K562 (cell line): ENCODE data around the gene RNF103. TPM values are rescaled to one million over a fixed set of nuclear protein-coding genes. Genes with fewer than 3 reads are reported as not detected.

Experiments
- ATAC-seq: fragments of 200-7000 bp; cut with Tn5 transposase; 3 replicates; pipeline ENCODE4 v1.9.1; 2020; ENCODE audit warnings: moderate library complexity
- BruUV-seq: library from RNA; stranded (reverse); fragments of 400-500 nt; replicated peaks from 2 replicates; lab custom pipeline; 2021; lab: Mats Ljungman, UMichigan
- CTCF ChIA-PET: fragments of 300-600 bp; formaldehyde crosslinking; extraction: SDS; loops from one replicate; lab custom pipeline; 2021; ENCODE audit warnings: low intra/inter-chr PET ratio; lab: Yijun Ruan, JAX
- POLR2A ChIA-PET: fragments of 300-600, 350-650 bp; sonication (Branson Sonifier 250); formaldehyde crosslinking; extraction: SDS; loops from one replicate; lab custom pipeline; 2021; ENCODE audit warnings: antibody characterized with exemption, inconsistent platforms; lab: Yijun Ruan, JAX
- DNase-seq, 4 experiments: peaks; one replicate each; pipeline versions ENCODE4 v3.0.0 to v3.0.0-alpha.2; 2011 to 2018; ENCODE audit warnings: low spot score in 3 of 4, mixed read lengths in 3 of 4; ENCODE audit errors: extremely low read depth in 1 of 4
- FAIRE-seq: peaks from 2 replicates; lab custom pipeline; 2011; peaks lifted over from hg19 to GRCh38; lab: Jason Lieb, UNC
- H2AFZ ChIP-seq: 2 replicates; pipeline ENCODE4 v1.6.0; 2011; ENCODE audit warnings: low read depth, low read length, control low read depth, inconsistent platforms
- H3K27ac ChIP-seq: fragments of 200-600 bp; 3 replicates; pipeline ENCODE4 v1.8.0; 2011; ENCODE audit warnings: low read depth, mild to moderate bottlenecking, control low read depth, inconsistent platforms, low read length, moderate library complexity, mixed read lengths; ENCODE audit errors: extremely low read depth
- H3K27me3 ChIP-seq, 2 experiments: fragments of 300-600 bp in 1 of 2; 2 replicates in 1 of 2; 3 replicates in 1 of 2; pipeline versions ENCODE4 v1.6.0 to v1.8.0; 2011; ENCODE audit warnings: inconsistent platforms in 2 of 2, low read length in 2 of 2, mild to moderate bottlenecking in 1 of 2, mixed read lengths in 1 of 2, moderate library complexity in 1 of 2; ENCODE audit not compliant: control insufficient read depth in 2 of 2, insufficient read depth in 2 of 2
- H3K36me3 ChIP-seq: fragments of 300-600 bp; 3 replicates; pipeline ENCODE4 v1.8.0; 2011; ENCODE audit warnings: mild to moderate bottlenecking, low read length, inconsistent platforms; ENCODE audit not compliant: control insufficient read depth, insufficient read depth
- H3K4me1 ChIP-seq, 2 experiments: fragments of 200-600 bp in 1 of 2; replicated peaks in 1 of 2; 2 replicates in 1 of 2; 3 replicates in 1 of 2; pipeline versions ENCODE4 v1.5.1 to v1.8.0; 2011; ENCODE audit warnings: inconsistent platforms in 2 of 2, low read length in 2 of 2, mild to moderate bottlenecking in 1 of 2, mixed read lengths in 1 of 2, moderate library complexity in 1 of 2; ENCODE audit not compliant: control insufficient read depth in 2 of 2, insufficient read depth in 2 of 2
- H3K4me2 ChIP-seq: 2 replicates; pipeline ENCODE4 v1.6.1; 2011; ENCODE audit warnings: low read length, control low read depth, inconsistent platforms, mixed read lengths; ENCODE audit not compliant: insufficient read depth
- H3K4me3 ChIP-seq: fragments of 200-600 bp; sonication (generic), shearing (Covaris generic); 2 replicates; pipeline ENCODE4 v1.5.1; 2016; ENCODE audit warnings: control low read depth, inconsistent platforms
- H3K79me2 ChIP-seq: fragments of 200-600 bp; 3 replicates; pipeline ENCODE4 v1.8.0; 2011; ENCODE audit warnings: low read length, inconsistent platforms; ENCODE audit not compliant: control insufficient read depth, insufficient read depth
- H3K9ac ChIP-seq, 2 experiments: 2 replicates each; pipeline versions ENCODE4 v1.6.0 to v1.6.1; 2011; ENCODE audit warnings: low read depth in 2 of 2, low read length in 2 of 2, control low read depth in 1 of 2, inconsistent platforms in 1 of 2, mild to moderate bottlenecking in 1 of 2, mixed read lengths in 1 of 2; ENCODE audit not compliant: insufficient read depth in 1 of 2
- H3K9me1 ChIP-seq: one replicate; pipeline ENCODE4 v1.6.0; 2011; ENCODE audit warnings: inconsistent platforms, mild to moderate bottlenecking, low read length, moderate library complexity; ENCODE audit not compliant: control insufficient read depth, insufficient read depth
- H3K9me3 ChIP-seq: replicated peaks from 2 replicates; pipeline ENCODE4 v1.5.1; 2011; ENCODE audit warnings: low read depth, low read length, inconsistent platforms; ENCODE audit not compliant: control insufficient read depth, insufficient read depth
- H4K20me1 ChIP-seq: replicated peaks from 2 replicates; pipeline ENCODE4 v1.6.1; 2011; ENCODE audit warnings: low read length, inconsistent platforms, mixed read lengths; ENCODE audit not compliant: control insufficient read depth, insufficient read depth
- CREB1 ChIP-seq, 2 experiments: sonication (generic) in 1 of 2; formaldehyde crosslinking in 1 of 2; IDR thresholded peaks; 2 replicates each; pipeline versions ENCODE4 v1.6.1 to v1.8.0; 2012 to 2022; ENCODE audit warnings: inconsistent platforms in 1 of 2, mild to moderate bottlenecking in 1 of 2, missing genetic modification reagents in 1 of 2, moderate library complexity in 1 of 2
- DPF2 ChIP-seq: fragments of 450-650 bp; IDR thresholded peaks from 2 replicates; pipeline ENCODE4 v1.6.1; 2016
- ETV1 ChIP-seq: fragments of 450-650 bp; conservative IDR thresholded peaks from 2 replicates; pipeline ENCODE4 v1.6.1; 2016; ENCODE audit warnings: missing genetic modification characterization, control low read depth, low read depth, missing compliant biosample characterization
- GTF3C2 ChIP-seq: IDR thresholded peaks from 3 replicates; pipeline ENCODE4 v1.6.1; 2011; ENCODE audit warnings: borderline replicate concordance, mild to moderate bottlenecking, moderate library complexity; ENCODE audit not compliant: insufficient read length; ENCODE audit errors: extremely low read depth
- MAFK ChIP-seq: IDR thresholded peaks from 2 replicates; pipeline ENCODE4 v1.6.1; 2011; ENCODE audit warnings: low read length, improper control_type of control experiment
- PHTF2 ChIP-seq: fragments of 250-450 bp; sonication (Bioruptor Pico); IDR thresholded peaks from 2 replicates; pipeline ENCODE4 v1.5.0; 2021; ENCODE audit warnings: mild to moderate bottlenecking
- PYGO2 ChIP-seq: fragments of 450-650 bp; IDR thresholded peaks from 2 replicates; pipeline ENCODE4 v1.6.1; 2016; ENCODE audit warnings: mild to moderate bottlenecking, missing genetic modification characterization, moderate library complexity, missing compliant biosample characterization
- RBM22 ChIP-seq: fragments of 200-400 bp; formaldehyde crosslinking; IDR thresholded peaks from 2 replicates; pipeline ENCODE4 v1.6.1; 2018; ENCODE audit warnings: low read length, low read depth; ENCODE audit not compliant: poor library complexity, severe bottlenecking
- SNRNP70 ChIP-seq: fragments of 200-400 bp; formaldehyde crosslinking; optimal IDR thresholded peaks from 2 replicates; pipeline ENCODE3; 2017; ENCODE audit warnings: low read depth, low read length
- SRSF7 ChIP-seq: fragments of 200-400 bp; formaldehyde crosslinking; optimal IDR thresholded peaks from 2 replicates; pipeline ENCODE3; 2017; ENCODE audit warnings: mild to moderate bottlenecking, low read depth, low read length
- TAF7 ChIP-seq: fragments of 450-650 bp; IDR thresholded peaks from 2 replicates; pipeline ENCODE4 v1.6.1; 2016; ENCODE audit warnings: missing genetic modification characterization, missing compliant biosample characterization
- ZNF140 ChIP-seq: fragments of 250-450 bp; sonication (Bioruptor Pico); IDR thresholded peaks from 2 replicates; pipeline ENCODE4 v1.8.0; 2021; ENCODE audit warnings: moderate library complexity, mild to moderate bottlenecking, inconsistent platforms
- ZNF146 ChIP-seq: IDR thresholded peaks from one replicate; pipeline ENCODE4 v1.6.1; 2018; ENCODE audit warnings: missing compliant biosample characterization; ENCODE audit not compliant: unreplicated experiment
- ZNF23 ChIP-seq: fragments of 250-450 bp; sonication (Bioruptor Pico); IDR thresholded peaks from 2 replicates; pipeline ENCODE4 v1.4.0; 2020; ENCODE audit warnings: mild to moderate bottlenecking
- ZNF274 ChIP-seq: IDR thresholded peaks from 2 replicates; pipeline ENCODE4 v1.6.1; 2011; ENCODE audit warnings: low read depth, mild to moderate bottlenecking, low read length, moderate library complexity, borderline replicate concordance
- whole genome bisulfite sequencing: fragments of 100-300 bp; shearing (Covaris generic); methylation state at CpG from one replicate; pipeline ENCODE4 v1.1.6; 2016; ENCODE audit warnings: low coverage, mixed read lengths; ENCODE audit not compliant: insufficient coverage; ENCODE audit errors: missing lambda C conversion rate; 5-methylcytosine and 5-hydroxymethylcytosine counted together
- in situ Hi-C: fragments of 300-500 bp; cut with MboI; formaldehyde crosslinking; loops from 4 replicates; pipeline ENCODE4 v1.15.0; 2018; ENCODE audit warnings: inconsistent platforms, mixed read lengths
- intact Hi-C: fragments of 100-400 bp; cut with micrococcal nuclease; formaldehyde crosslinking; loops from 2 replicates; pipeline ENCODE4 v1.14.2; 2022
- polyA plus RNA-seq, 8 experiments: library from polyadenylated mRNA; depleted of rRNA in 4 of 8; stranded (reverse) in 5 of 8; unstranded in 3 of 8; fragments of >200 nt; fragmentation: Nextera tagmentation in 2 of 8; fragmentation: Illumina TruSeq in 1 of 8; extraction: Ambion mirVana in 2 of 8; extraction: Trizol in 1 of 8; gene quantifications; 2 replicates each; pipeline versions ENCODE4 v1.2.1 to v1.2.3, GENCODE V29; 2011 to 2014; ENCODE audit warnings: inconsistent platforms in 1 of 8, missing spikeins in 1 of 8
- total RNA-seq, 7 experiments: library from RNA; depleted of rRNA in 6 of 7; stranded (reverse); fragments of >200 nt in 6 of 7; fragmentation: Illumina TruSeq in 2 of 7; extraction: Trizol in 2 of 7; gene quantifications; 2 replicates each; pipeline versions ENCODE4 v1.2.1 to v1.2.3, GENCODE V29; 2011 to 2021; ENCODE audit warnings: low replicate concordance in 1 of 7
- TF ChIP-seq, protein P1 (sequence below): sonication (generic); formaldehyde crosslinking; IDR thresholded peaks from 2 replicates; pipeline ENCODE4 v1.8.0; 2023; ENCODE audit warnings: mild to moderate bottlenecking, missing genetic modification reagents
- TF ChIP-seq, protein P2 (sequence below): sonication (generic); formaldehyde crosslinking; IDR thresholded peaks from 2 replicates; pipeline ENCODE4 v1.8.0; 2022; ENCODE audit warnings: mild to moderate bottlenecking, missing genetic modification reagents

The RNF103 gene
- total and polyA plus RNA-seq, 9 of the 15 experiments (the other 6 are each of a cell fraction or from before 2014, with no cell fraction given): 1.2 to 6.8 (median 4.6) TPM

- TF ChIP-seq, protein P1, sequence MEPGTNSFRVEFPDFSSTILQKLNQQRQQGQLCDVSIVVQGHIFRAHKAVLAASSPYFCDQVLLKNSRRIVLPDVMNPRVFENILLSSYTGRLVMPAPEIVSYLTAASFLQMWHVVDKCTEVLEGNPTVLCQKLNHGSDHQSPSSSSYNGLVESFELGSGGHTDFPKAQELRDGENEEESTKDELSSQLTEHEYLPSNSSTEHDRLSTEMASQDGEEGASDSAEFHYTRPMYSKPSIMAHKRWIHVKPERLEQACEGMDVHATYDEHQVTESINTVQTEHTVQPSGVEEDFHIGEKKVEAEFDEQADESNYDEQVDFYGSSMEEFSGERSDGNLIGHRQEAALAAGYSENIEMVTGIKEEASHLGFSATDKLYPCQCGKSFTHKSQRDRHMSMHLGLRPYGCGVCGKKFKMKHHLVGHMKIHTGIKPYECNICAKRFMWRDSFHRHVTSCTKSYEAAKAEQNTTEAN (CRISPR knock-in tag): no peak
- no peak for TF ChIP-seq PHTF2 (CRISPR knock-in tag)
- no peak for TF ChIP-seq DPF2
Observed at GRCh38 chr2:86593266-86593665, 30.4 kb downstream of the RNF103 start (continued).

- Histone ChIP-seq H2AFZ (no peak overlapping the region), H3K36me3 (no peaks in the 10 kb centered on the region), H3K9me3 (no peaks in the 10 kb centered on the region), H3K4me2 (no peak overlapping the region), H3K9me1 (no peaks in the 10 kb centered on the region), H3K79me2 (no peaks in the 10 kb centered on the region), H3K27me3 (no peaks in the 10 kb centered on the region), H3K4me3 (no peak overlapping the region), H3K4me1 (no peaks in the 10 kb centered on the region), H3K27ac (no peak overlapping the region), H3K9ac (no peak overlapping the region), H4K20me1 (no peaks in the 10 kb centered on the region)
- WGBS: 4% methylated on average over 3 of the region's 3 CpGs
- CTCF ChIA-PET: no interaction called here
- DNase-seq (no peak), FAIRE-seq (no peak), ATAC-seq (no peak)
- POLR2A ChIA-PET: interaction anchor here (1.1 to 1.2 kb wide), 2 partner anchors 10 to 19 kb away, joined by 5 read pairs; no protein-coding TSS in a partner anchor
- in situ Hi-C loops: no loop called here
- TF ChIP-seq ETV1 (no peak), SRSF7 (no peak), GTF3C2 (no peak), CREB1 (IDR thresholded peaks at IDR 0.05) (no peak), CREB1 (CRISPR knock-in tag; IDR thresholded peaks at IDR 0.05) (no peak), PYGO2 (tag) (no peak), RBM22 (no peak), ZNF140 (CRISPR knock-in tag) (no peak), MAFK (no peak), TAF7 (no peak), SNRNP70 (no peak), ZNF274 (no peak), ZNF23 (CRISPR knock-in tag) (no peak), ZNF146 (CRISPR knock-in tag) (no peak)
- TF ChIP-seq, protein P2, sequence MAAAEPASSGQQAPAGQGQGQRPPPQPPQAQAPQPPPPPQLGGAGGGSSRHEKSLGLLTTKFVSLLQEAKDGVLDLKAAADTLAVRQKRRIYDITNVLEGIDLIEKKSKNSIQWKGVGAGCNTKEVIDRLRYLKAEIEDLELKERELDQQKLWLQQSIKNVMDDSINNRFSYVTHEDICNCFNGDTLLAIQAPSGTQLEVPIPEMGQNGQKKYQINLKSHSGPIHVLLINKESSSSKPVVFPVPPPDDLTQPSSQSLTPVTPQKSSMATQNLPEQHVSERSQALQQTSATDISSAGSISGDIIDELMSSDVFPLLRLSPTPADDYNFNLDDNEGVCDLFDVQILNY (CRISPR knock-in tag): no peak
- intact Hi-C loops: no loop called here
- no TSS peak for BruUV-seq
Observed at GRCh38 chr2:86592547-86593230, 31.0 kb downstream of the RNF103 start.
